ENCODE measurements around the gene PHF19. TPM values are rescaled to one million over a fixed set of nuclear protein-coding genes. Genes with fewer than 3 reads are reported as not detected.

PHF19 gene
- total and polyA plus RNA-seq, 2 of the 8 experiments (the other 6 are each of a cell fraction or from before 2014, with no cell fraction given), result 28.2 to 31.8 TPM

GRCh38 chr9:120857902-120858301 is 19.1 kb downstream of the PHF19 start:
- no peak for FAIRE-seq
- ChIA-PET POLR2A (ENCODE audit: partially characterized antibody) (interaction anchor here (1.0 to 11.0 kb wide), 4 partner anchors 9 to 37 kb away, joined by 3 to 61 read pairs (median 3); no protein-coding TSS in a partner anchor), CTCF (ENCODE audit: partially characterized antibody) (interaction anchor here (1.4 to 8.5 kb wide), 2 partner anchors 7 to 13 kb away, joined by 4 to 70 read pairs; no protein-coding TSS in a partner anchor)
- no peak for DNase-seq (ENCODE audit: low read depth in 1 of 2, low spot score in 2 of 2)
- Histone ChIP-seq H3K27ac (ENCODE audit: low read depth, low read length) (no peak overlapping the region), H3K79me2 (ENCODE audit: control insufficient read depth in 1 of 2, insufficient read depth in 2 of 2, low read length in 2 of 2) (no peaks in the 10 kb centered on the region), H3K23me2 (ENCODE audit: low read depth, low read length) (no peaks in the 10 kb centered on the region), H3K23ac (ENCODE audit: insufficient read length) (no peak overlapping the region), H2BK20ac (ENCODE audit: low read length) (no peak overlapping the region), H2BK120ac (replicated peaks; ENCODE audit: low read depth, low read length) (no peak overlapping the region), H2AK5ac (ENCODE audit: low read depth, low read length) (no peak overlapping the region), H3K9ac (replicated peaks in 1 of 4; ENCODE audit: extremely low read depth in 1 of 4, low read depth in 3 of 4, low read length in 3 of 4) (no peak overlapping the region), H3K36me3 (ENCODE audit: control insufficient read depth in 2 of 4, insufficient read depth in 4 of 4, low read length in 3 of 4) (peaks cover 0 to 24% (median 5%) of the 10 kb centered on the region in 4 experiments; a peak in 4 of 8 replicates), H3K4ac (replicated peaks; ENCODE audit: insufficient read length, low read depth, low read length) (no peak overlapping the region), H3K4me1 (replicated peaks in 1 of 4; ENCODE audit: control insufficient read depth in 3 of 4, insufficient read depth in 4 of 4, low read length in 3 of 4) (peaks cover 0 to 3% (median 1%) of the 10 kb centered on the region in 4 experiments; a peak in 1 of 7 replicates), H2BK15ac (ENCODE audit: low read length) (no peak overlapping the region), H3K14ac (ENCODE audit: insufficient read length) (no peak overlapping the region), H4K8ac (ENCODE audit: extremely low read depth, insufficient read depth, low read length) (no peak overlapping the region), H3K56ac (replicated peaks; ENCODE audit: insufficient read length, low read depth, low read length) (no peak overlapping the region), H3K4me2 (ENCODE audit: insufficient read depth in 1 of 2, low read depth in 2 of 2, low read length in 2 of 2) (no peak overlapping the region), H2AFZ (ENCODE audit: low read length) (no peak overlapping the region), H4K91ac (replicated peaks; ENCODE audit: insufficient read length, low read length) (no peak overlapping the region), H3K18ac (ENCODE audit: extremely low read depth, low read length) (no peak overlapping the region), H3K9me3 (ENCODE audit: insufficient read depth in 2 of 2, low read depth in 1 of 2, low read length in 1 of 2) (no peaks in the 10 kb centered on the region), H4K20me1 (replicated peaks in 1 of 2; ENCODE audit: control insufficient read depth in 1 of 2, insufficient read depth in 2 of 2, low read length in 2 of 2) (no peaks in the 10 kb centered on the region), H4K5ac (ENCODE audit: insufficient read length, low read depth, low read length) (no peak overlapping the region), H2BK5ac (ENCODE audit: low read depth, low read length) (no peak overlapping the region), H3K79me1 (ENCODE audit: low read depth, low read length) (no peaks in the 10 kb centered on the region), H3K27me3 (replicated peaks in 1 of 4; ENCODE audit: control insufficient read depth in 3 of 4, extremely low read depth in 1 of 4, insufficient read depth in 3 of 4, low read length in 3 of 4) (no peaks in the 10 kb centered on the region), H2BK12ac (ENCODE audit: low read depth, low read length) (no peak overlapping the region), H3K4me3 (ENCODE audit: extremely low read depth in 1 of 4, insufficient read depth in 2 of 4, low read depth in 3 of 4, low read length in 4 of 4) (no peak overlapping the region)
- 95% methylated on average over 11 of the region's 11 CpGs; no CpG with 5 or more reads in 1 of the 2 experiments for WGBS, 2 experiments (ENCODE audit: extremely low coverage in 1 of 2, insufficient coverage in 1 of 2, insufficient read length in 1 of 2, insufficient replicate concordance in 2 of 2, low coverage in 1 of 2, low lambda C conversion rate in 2 of 2, missing lambda C conversion rate in 1 of 2)
- TF ChIP-seq RNF2 (IDR thresholded peaks at IDR 0.05; ENCODE audit: borderline replicate concordance, low read depth, low read length, missing control alignments, poor library complexity, severe bottlenecking) (no peak), FOSL1 (IDR thresholded peaks at IDR 0.05; ENCODE audit: insufficient read depth, low read depth, low read length) (no peak), TBP (IDR thresholded peaks at IDR 0.05; ENCODE audit: low read depth, low read length) (no peak), CEBPB (IDR thresholded peaks at IDR 0.05; ENCODE audit: low read depth, low read length) (no peak), GTF2F1 (IDR thresholded peaks at IDR 0.05; ENCODE audit: borderline replicate concordance, low read depth, low read length) (no peak), NANOG (IDR thresholded peaks at IDR 0.05; ENCODE audit: insufficient read depth, low read depth, low read length, poor library complexity, severe bottlenecking) (no peak), CBX5 (IDR thresholded peaks at IDR 0.05; ENCODE audit: low read depth, low read length) (no peak), JUND (IDR thresholded peaks at IDR 0.05; ENCODE audit: low read length) (no peak), PHF8 (conservative IDR thresholded peaks at IDR 0.05; ENCODE audit: low read depth, low read length) (no peak)
- TF ChIP-seq, protein P1, sequence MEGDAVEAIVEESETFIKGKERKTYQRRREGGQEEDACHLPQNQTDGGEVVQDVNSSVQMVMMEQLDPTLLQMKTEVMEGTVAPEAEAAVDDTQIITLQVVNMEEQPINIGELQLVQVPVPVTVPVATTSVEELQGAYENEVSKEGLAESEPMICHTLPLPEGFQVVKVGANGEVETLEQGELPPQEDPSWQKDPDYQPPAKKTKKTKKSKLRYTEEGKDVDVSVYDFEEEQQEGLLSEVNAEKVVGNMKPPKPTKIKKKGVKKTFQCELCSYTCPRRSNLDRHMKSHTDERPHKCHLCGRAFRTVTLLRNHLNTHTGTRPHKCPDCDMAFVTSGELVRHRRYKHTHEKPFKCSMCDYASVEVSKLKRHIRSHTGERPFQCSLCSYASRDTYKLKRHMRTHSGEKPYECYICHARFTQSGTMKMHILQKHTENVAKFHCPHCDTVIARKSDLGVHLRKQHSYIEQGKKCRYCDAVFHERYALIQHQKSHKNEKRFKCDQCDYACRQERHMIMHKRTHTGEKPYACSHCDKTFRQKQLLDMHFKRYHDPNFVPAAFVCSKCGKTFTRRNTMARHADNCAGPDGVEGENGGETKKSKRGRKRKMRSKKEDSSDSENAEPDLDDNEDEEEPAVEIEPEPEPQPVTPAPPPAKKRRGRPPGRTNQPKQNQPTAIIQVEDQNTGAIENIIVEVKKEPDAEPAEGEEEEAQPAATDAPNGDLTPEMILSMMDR (IDR thresholded peaks at IDR 0.05; ENCODE audit: control extremely low read depth in 1 of 3, insufficient read depth in 1 of 3, low read depth in 1 of 3, low read length in 3 of 3), result no peak
